Stimulated activated CD8-positive, alpha-beta memory T cell treated with anti-CD3 and anti-CD28 coated beads, Interleukin-7, amount 100 ng/mL, for 1 hour (primary cell): Measurements from ENCODE around the gene ASB4.

Source experiments
- DNase-seq, 2 donors: peaks; one replicate each; pipeline ENCODE4 v3.0.0-alpha.2; 2020; ENCODE audit warnings: low read depth in 2 of 2

ASB4 gene

GRCh38 chr7:95526128-95526738 is 40.5 kb downstream of the ASB4 start:
- no peak for DNase-seq

- DNase-seq = no peak
Measured at GRCh38 chr7:95527033-95527775, 41.5 kb downstream of the ASB4 start.

DNA sequence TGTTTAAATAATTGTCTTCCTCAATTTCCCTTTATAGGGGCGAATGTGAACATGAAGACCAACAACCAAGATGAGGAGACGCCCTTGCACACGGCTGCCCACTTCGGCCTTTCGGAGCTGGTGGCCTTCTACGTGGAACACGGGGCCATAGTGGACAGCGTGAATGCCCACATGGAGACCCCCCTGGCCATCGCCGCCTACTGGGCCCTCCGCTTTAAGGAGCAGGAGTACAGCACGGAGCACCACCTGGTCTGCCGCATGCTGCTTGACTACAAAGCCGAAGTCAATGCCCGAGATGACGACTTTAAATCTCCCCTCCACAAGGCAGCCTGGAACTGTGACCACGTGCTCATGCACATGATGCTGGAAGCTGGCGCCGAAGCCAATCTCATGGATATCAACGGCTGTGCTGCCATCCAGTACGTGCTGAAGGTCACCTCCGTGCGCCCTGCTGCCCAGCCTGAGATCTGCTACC is 42.1 kb downstream of the ASB4 start:
- DNase-seq = no peak

DNA sequence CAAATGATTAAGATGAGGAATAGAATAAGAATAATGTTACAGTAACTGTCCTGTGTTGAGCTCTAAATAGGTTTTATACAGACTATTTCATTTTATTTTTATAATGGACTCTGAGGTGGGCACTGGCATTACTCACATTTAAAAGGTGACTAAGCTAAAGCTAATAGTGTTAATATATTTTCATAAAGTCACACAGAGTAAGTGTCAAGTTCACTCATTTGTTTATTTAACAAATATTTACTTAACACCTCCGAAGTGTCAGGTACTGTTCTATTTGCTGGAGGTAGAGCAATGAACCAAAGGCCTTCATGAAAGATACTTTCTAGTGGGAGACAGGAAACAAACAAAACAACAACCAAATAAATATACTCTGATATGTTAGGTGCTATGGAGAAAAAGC is 44.0 kb downstream of the ASB4 start:
- no peak for DNase-seq

- DNase-seq = no peak
Measured at GRCh38 chr7:95530881-95531280, 45.1 kb downstream of the ASB4 start.

GRCh38 chr7:95531605-95532219 is 46.0 kb downstream of the ASB4 start:
- no peak for DNase-seq

GRCh38 chr7:95534796-95535195 is 49.1 kb downstream of the ASB4 start:
- no peak for DNase-seq

DNA sequence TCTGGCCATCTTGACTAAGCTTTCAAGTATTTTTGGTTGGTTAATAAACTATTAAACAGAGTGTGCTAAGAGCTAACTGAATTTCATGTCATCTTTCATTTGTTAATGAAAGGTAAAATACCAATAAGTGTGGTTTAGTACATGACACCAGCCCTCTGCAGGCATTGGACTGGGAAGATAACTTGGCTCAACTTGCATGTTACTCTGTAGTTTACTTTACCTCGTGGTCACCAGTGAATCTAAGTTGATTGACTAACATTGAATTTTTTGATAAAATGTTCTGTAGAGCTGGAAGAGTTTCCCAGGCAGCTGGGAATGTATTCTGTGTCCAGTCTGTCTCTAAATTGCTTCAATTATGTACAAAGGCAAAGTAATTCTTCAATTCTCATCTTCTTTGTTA is 49.9 kb downstream of the ASB4 start:
- DNase-seq = no peak

DNA sequence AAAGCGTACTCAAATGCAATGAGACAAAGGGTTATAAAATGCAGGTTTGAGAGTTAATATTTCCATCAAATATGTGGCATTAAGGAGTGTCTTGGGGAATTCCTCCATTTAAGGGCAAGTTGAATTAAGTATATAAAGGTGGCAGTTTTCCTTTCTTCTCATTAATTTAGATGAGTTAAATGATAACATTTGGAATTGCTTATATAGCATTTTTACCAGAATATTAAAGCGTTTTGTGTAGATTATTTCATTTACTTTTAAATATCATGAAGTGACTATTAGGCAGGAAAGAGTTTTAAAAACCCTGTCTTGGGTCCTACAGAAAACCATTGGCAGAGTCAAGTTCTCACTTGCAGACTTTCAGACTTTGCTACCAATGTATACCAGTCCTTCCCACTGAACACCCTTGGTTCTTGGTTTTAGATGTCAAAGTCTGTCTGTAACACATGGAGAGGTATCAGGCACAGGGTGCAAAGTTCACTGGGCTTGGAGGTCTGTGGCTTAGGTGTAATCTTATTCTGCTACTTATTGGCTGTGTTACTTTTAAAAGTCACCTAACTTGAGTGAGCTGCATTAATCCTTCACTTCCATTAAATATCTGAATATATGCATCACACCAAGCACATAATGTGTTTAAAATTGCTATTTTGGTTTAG is 51.0 kb downstream of the ASB4 start:
- DNase-seq = no peak

DNA sequence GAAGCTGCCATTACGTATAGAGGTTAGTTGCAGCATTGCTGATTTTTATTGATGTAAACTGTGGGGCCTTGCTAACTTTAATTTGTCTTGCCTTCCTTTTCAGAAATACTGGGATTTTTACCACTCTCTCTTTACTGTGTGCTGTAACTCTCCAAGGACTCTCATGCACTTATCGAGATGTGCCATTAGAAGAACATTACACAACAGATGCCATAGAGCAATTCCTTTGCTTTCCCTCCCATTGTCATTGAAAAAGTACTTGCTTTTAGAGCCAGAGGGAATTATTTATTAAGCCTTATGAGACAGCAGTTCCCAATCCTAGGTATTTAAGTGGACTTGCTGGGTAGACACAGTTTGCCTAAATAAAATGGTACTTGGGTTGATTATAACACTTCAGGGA is 51.7 kb downstream of the ASB4 start:
- DNase-seq = no peak

GRCh38 chr7:95539426-95539825 is 53.7 kb downstream of the ASB4 start:
- DNase-seq = no peak

- no peak for DNase-seq
Measured at GRCh38 chr7:95540366-95540765, 54.6 kb downstream of the ASB4 start.

DNA sequence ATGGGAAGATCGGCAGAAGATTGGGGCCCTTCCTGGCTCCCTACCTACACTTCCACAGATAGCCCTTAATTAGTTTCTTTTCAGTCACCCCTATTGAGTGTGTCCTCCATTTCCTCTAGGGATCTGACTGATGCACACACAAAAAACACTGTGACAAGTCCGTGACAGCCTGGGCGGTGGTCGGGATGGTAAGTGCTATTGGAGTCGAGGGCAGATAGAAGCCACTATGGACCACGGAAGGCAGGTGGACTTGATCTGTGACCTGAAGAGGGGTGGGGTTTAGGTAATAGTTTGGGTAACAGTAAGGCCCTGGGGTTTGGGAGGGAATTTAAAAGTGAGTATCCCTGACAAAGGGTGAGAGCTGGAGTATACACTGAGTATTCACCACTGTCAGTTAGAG is 57.6 kb downstream of the ASB4 start:
- DNase-seq = no peak

DNA sequence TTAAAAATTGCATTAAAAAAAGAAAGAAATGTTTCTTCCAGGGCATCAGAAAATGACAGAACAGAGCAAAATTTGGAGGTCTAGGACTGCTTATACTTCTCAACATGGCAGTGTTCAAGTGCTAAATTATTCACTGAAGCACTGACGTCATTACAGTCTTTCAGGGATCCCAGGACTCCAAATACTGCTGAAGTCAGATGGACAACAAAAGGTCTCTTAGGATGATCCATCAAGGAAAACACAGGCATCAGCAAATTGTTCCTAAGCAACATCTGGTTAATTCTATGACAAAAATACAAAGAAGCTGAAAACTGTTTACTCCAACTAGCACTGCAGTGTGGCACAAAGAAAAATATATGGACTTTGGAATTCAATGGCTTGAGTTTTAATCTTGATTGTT is 58.4 kb downstream of the ASB4 start:
- no peak for DNase-seq

DNA sequence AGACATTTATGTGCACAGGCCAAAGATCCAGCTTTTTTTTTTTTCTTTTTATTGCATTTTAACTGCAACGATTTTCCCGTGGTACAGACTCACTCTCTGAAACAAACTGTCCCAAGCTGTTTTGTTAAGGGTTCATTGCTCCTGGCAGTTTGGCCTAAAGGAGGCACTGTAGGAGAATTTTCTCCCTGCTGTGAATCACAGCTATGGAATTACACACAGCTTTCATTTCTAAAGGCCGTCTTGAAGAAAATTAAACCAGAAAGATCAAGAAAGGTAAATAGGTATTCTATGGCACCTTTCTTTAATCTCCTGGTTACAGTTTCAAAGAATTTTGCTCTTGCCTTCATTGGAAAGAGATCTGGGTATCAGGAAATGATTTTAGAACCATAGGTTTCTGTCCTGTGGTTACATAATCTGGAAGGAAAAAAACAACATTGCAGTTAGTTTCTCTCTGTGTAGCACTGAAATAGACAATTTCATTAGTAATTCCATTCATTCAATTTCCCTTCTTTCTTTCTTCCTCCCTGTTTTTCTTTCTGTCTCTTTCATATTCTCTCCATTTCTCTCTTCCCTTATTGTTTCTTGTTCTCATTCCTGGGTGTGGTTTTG is 59.4 kb downstream of the ASB4 start:
- no peak for DNase-seq

DNA sequence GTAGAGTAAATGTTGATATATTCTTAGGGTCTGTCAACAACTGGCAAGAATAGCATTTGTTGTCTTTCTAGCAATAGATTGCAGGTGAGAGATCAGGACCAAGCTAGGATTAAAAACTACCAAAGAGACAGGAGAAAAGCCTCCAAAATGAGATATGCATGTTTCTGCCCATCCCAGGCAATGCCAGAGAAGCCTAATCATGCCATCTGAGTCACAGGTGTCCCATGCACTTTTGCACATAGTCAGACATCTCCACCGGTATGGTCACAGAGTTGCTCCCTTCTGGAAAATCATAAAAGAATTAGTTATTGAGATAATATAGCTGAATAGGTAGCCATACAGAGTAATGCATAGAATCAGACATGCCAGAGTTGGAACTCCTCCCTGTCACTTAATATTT is 59.9 kb downstream of the ASB4 start:
- DNase-seq = no peak

GRCh38 chr7:95546647-95547046 is 60.9 kb downstream of the ASB4 start:
- no peak for DNase-seq

DNA sequence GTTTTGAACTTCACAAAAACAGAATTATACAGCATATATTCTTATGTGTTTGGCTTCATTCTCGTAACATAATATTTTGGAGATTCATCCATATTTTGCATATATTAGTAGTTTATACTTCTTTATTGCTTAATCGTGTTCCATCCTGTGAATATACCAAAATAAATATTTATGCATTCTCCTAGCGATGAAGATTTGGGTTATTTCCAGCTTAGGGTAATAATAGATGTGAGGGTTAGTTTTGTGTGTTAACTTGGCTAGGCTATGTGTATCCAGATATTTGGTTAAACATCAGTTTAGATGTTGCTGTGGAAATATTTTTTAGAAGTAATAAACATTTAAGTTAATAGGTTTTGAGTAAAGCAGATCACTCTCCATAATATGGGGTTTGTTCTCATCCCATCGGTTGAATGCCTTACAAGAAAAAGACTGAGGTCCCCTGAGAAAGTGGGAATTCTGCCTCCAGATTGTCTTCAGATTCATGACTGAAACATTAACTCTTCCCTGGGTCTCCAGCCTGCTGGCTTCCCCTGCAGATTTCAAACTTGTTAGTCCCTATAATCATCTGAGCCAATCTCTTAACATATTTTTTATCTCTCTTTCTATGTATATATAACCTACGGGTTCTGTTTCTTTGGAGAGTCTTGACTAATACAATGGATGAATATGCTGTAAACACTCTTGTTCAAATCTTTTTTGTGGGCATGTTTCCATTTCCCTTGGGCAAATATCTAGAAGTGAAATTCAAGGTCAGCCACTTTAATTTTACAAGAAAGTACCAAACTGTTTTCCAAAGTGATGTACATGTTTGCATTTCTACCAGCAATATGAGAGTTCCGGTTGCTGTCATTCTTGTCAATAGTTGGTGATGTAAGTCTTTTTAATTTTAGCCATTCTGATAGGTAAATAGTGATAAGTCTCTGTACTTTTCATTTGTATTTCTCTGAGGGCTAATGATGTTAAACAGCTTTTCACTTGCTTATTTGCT is 61.9 kb downstream of the ASB4 start:
- DNase-seq = no peak

- no peak for DNase-seq
Measured at GRCh38 chr7:95549818-95550529, 64.2 kb downstream of the ASB4 start.

DNA sequence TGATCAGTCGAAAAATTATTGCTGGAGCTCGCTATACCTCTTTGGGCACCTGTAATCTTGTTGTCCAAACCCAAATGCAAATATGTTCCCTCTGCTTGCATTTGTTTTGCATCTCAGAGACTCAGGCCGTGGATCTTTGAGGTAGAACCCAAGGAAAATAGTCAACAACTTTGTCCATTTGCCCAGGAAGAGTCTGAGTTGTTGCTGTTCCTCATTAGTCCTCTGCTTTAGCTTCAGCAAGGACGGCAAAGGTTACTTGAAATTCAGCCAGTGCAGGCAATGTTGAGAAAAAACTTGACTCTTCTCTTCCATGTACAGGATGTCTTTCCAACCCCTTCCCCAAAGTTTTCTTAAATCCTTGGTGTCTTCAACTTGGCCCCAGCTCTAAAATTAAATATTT is 64.8 kb downstream of the ASB4 start:
- no peak for DNase-seq
